Stimulated activated naive CD8-positive, alpha-beta T cell treated with anti-CD3 and anti-CD28 coated beads, Interleukin-15, Interleukin-2, amounts not matched to agents 100 ng/mL and 50 ng/mL, for 24 hours (primary cell): ENCODE measurements around the gene KLKB1.
"Not testable (repeated sequence)": the region's sequence is repeated elsewhere in the genome, so short reads cannot be mapped to it uniquely, and the experiment has no call there.

ENCODE experiments used
- H3K27ac Mint-ChIP-seq: one replicate; pipeline ENCODE4 v1.8.0; 2021; ENCODE audit warnings: mild to moderate bottlenecking, mixed read lengths
- H3K27me3 Mint-ChIP-seq: one replicate; pipeline ENCODE4 v1.8.0; 2021; ENCODE audit warnings: mixed read lengths
- H3K36me3 Mint-ChIP-seq: one replicate; pipeline ENCODE4 v1.8.0; 2021; ENCODE audit warnings: low read depth, mixed read lengths
- H3K4me1 Mint-ChIP-seq: one replicate; pipeline ENCODE4 v1.8.0; 2021; ENCODE audit warnings: low read depth, mixed read lengths
- H3K4me3 Mint-ChIP-seq: one replicate; pipeline ENCODE4 v1.8.0; 2021; ENCODE audit warnings: mild to moderate bottlenecking, mixed read lengths
- H3K9me3 Mint-ChIP-seq: one replicate; pipeline ENCODE4 v1.8.0; 2021; ENCODE audit warnings: mixed read lengths

KLKB1 gene

GRCh38 chr4:186243331-186243730 lies 16.0 kb downstream of the KLKB1 start:
- Mint-ChIP-seq H3K36me3 (no peaks in the 10 kb centered on the region), H3K27me3 (no peaks in the 10 kb centered on the region), H3K4me1 (no peaks in the 10 kb centered on the region), H3K4me3 (no peak overlapping the region), H3K27ac (no peak overlapping the region), H3K9me3 (peaks cover 7% of the 10 kb centered on the region)

GRCh38 chr4:186244835-186245234 lies 17.5 kb downstream of the KLKB1 start:
- H3K27ac Mint-ChIP-seq: no peak overlapping the region

GRCh38 chr4:186247062-186247752 lies 19.9 kb downstream of the KLKB1 start:
- H3K36me3 Mint-ChIP-seq: peaks cover 11% of the 10 kb centered on the region
- not testable (repeated sequence) for H3K9me3 Mint-ChIP-seq, H3K4me3 Mint-ChIP-seq, H3K27me3 Mint-ChIP-seq, H3K27ac Mint-ChIP-seq, H3K4me1 Mint-ChIP-seq

More at GRCh38 chr4:186244835-186245234, 17.5 kb downstream of the KLKB1 start:
- Mint-ChIP-seq H3K4me1 (no peaks in the 10 kb centered on the region), H3K9me3 (peaks cover 7% of the 10 kb centered on the region), H3K27me3 (no peaks in the 10 kb centered on the region), H3K36me3 (no peaks in the 10 kb centered on the region), H3K4me3 (no peak overlapping the region)

GRCh38 chr4:186248643-186249042 lies 21.3 kb downstream of the KLKB1 start:
- Mint-ChIP-seq H3K27me3 (no peaks in the 10 kb centered on the region), H3K4me1 (no peaks in the 10 kb centered on the region), H3K36me3 (peaks cover 12% of the 10 kb centered on the region), H3K9me3 (peaks cover 7% of the 10 kb centered on the region), H3K27ac (no peak overlapping the region), H3K4me3 (no peak overlapping the region)

GRCh38 chr4:186249785-186250754 lies 22.8 kb downstream of the KLKB1 start:
- Mint-ChIP-seq H3K4me1 (no peaks in the 10 kb centered on the region), H3K36me3 (peaks cover 12% of the 10 kb centered on the region)

GRCh38 chr4:186250760-186251159 lies 23.5 kb downstream of the KLKB1 start:
- H3K9me3 Mint-ChIP-seq: peaks cover 7% of the 10 kb centered on the region
- no peak overlapping the region for H3K27ac Mint-ChIP-seq
- H3K36me3 Mint-ChIP-seq: peaks cover 12% of the 10 kb centered on the region
- H3K27me3 Mint-ChIP-seq: no peaks in the 10 kb centered on the region
- H3K4me1 Mint-ChIP-seq: no peaks in the 10 kb centered on the region
- H3K4me3 Mint-ChIP-seq: no peak overlapping the region

More at GRCh38 chr4:186249785-186250754, 22.8 kb downstream of the KLKB1 start:
- Mint-ChIP-seq H3K9me3 (peaks cover 7% of the 10 kb centered on the region), H3K27me3 (no peaks in the 10 kb centered on the region), H3K27ac (no peak overlapping the region), H3K4me3 (no peak overlapping the region)

DNA sequence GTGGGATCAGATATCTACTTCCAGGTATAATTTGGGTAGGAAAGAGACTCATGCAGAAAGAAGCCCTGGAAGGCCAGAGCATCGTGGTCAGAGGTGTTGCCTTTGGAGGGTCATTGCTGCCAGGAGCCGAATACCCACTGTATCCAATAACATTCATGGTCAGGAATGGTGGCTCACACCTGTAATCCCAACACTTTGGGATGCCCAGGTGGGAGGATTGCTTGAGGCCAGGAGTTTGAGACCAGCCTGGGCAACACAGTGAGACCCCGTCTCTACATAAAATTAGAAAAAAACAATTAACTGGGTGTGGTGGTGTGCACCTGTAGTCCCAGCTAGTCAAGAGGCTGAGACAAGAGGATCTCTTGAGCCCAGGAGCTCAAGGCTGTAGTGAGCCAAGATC lies 27.8 kb downstream of the KLKB1 start:
- Mint-ChIP-seq H3K27me3 (no peaks in the 10 kb centered on the region), H3K27ac (no peak overlapping the region), H3K4me3 (no peak overlapping the region), H3K4me1 (no peaks in the 10 kb centered on the region), H3K36me3 (peaks cover 12% of the 10 kb centered on the region), H3K9me3 (no peaks in the 10 kb centered on the region)

- Mint-ChIP-seq H3K4me1 (no peaks in the 10 kb centered on the region), H3K36me3 (no peaks in the 10 kb centered on the region), H3K9me3 (no peaks in the 10 kb centered on the region), H3K27ac (no peak overlapping the region), H3K4me3 (no peak overlapping the region), H3K27me3 (no peaks in the 10 kb centered on the region)
These were observed 31.0 kb downstream of the KLKB1 start for GRCh38 chr4:186258216-186258811.

- Mint-ChIP-seq H3K36me3 (no peaks in the 10 kb centered on the region), H3K4me3 (no peak overlapping the region), H3K4me1 (no peaks in the 10 kb centered on the region), H3K9me3 (no peaks in the 10 kb centered on the region), H3K27ac (no peak overlapping the region), H3K27me3 (peaks cover 8% of the 10 kb centered on the region)
These were observed 32.8 kb downstream of the KLKB1 start for GRCh38 chr4:186260117-186260503.

- Mint-ChIP-seq H3K27ac (no peak overlapping the region), H3K4me3 (no peak overlapping the region), H3K36me3 (no peaks in the 10 kb centered on the region), H3K27me3 (peaks cover 8% of the 10 kb centered on the region), H3K4me1 (no peaks in the 10 kb centered on the region), H3K9me3 (no peaks in the 10 kb centered on the region)
These were observed 33.5 kb downstream of the KLKB1 start for GRCh38 chr4:186260504-186261448.

DNA sequence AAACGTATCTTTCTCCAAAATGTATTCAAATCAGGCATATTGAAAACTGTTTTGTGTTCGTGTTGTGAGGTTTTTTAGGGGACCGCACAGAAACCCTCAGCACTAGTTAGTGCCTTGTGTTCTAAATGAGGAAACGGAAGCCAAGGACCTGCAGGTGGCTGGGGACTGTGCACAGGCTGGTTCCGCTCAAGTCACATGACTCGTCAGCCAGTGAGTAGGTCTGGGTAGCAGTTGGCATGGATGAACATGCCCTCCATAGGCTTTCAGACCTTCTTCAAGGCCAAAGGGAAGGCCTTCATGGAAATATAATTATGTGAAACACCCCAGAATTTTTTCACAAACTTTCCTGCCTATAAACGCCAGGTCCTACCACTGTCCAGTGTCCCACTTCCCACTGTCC lies 37.4 kb downstream of the KLKB1 start:
- Mint-ChIP-seq H3K9me3 (no peaks in the 10 kb centered on the region), H3K36me3 (no peaks in the 10 kb centered on the region), H3K27ac (no peak overlapping the region), H3K27me3 (peaks cover 41% of the 10 kb centered on the region), H3K4me1 (no peaks in the 10 kb centered on the region), H3K4me3 (no peak overlapping the region)

DNA sequence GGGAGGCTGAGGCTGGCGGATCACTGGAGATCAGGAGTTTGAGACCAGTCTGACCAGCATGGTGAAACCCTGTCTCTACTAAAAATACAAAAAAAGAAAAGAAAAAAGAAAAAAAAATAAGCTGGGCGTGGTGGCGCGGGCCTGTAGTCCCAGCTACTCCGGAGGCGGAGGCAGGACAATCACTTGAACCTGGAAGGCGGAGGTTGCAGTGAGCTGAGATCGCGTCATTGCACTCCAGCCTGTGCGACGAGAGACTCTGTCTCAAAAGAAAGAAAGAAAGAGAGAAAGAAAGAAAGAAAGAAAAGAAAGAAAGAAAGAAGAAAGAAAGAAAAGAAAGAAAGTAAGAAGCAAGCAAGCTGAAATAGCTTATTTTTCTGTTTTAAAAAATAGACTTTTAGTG lies 37.9 kb downstream of the KLKB1 start:
- H3K9me3 Mint-ChIP-seq, H3K27ac Mint-ChIP-seq: not testable (repeated sequence)

GRCh38 chr4:186265683-186266652 lies 38.7 kb downstream of the KLKB1 start, which contains the start of gene F11:
Gene F11 (plus strand): TSS chr4:186266189. CDS start chr4:186267137, 948 bp downstream.
- Mint-ChIP-seq H3K27me3 (peaks cover 41% of the 10 kb centered on the region), H3K36me3 (no peaks in the 10 kb centered on the region), H3K9me3 (no peaks in the 10 kb centered on the region), H3K27ac (no peak within 1 kb of the TSS), H3K4me1 (no peaks in the 10 kb centered on the region), H3K4me3 (no peak within 1 kb of the TSS)

More for the DNA sequence above, 37.9 kb downstream of the KLKB1 start:
- peaks cover 41% of the 10 kb centered on the region for H3K27me3 Mint-ChIP-seq
- not testable (repeated sequence) for H3K4me3 Mint-ChIP-seq, H3K36me3 Mint-ChIP-seq, H3K4me1 Mint-ChIP-seq
